Measurements from ENCODE around the gene MPC1.
"Not testable (repeated sequence)": the region's sequence is repeated elsewhere in the genome, so short reads cannot be mapped to it uniquely, and the experiment has no call there.

The MPC1 gene

DNA sequence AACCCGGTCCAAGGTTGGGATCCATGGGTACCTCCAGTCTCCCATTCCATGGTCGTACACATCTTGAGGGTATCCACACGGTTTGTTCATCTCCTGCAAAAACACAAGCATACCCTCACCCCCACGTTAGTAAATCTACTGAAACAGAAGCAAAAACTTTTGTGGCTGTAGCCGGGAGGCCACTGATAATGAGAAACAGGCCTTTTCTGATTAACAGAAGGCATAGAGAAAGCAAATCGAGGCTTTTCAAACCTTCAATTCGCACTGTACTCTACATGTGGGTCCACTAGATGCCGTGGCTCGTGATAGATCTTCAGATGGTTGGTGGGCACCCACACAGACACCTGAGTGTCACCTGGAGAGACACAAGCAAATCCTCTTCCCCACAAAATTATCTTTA lies 37.1 kb downstream of the MPC1 start:
- DNase-seq (ENCODE audit: low read depth in 2 of 2) = not testable (repeated sequence)

- not testable (repeated sequence) for DNase-seq (ENCODE audit: low read depth in 2 of 2)
Measured at GRCh38 chr6:166344921-166345320, 37.8 kb downstream of the MPC1 start.

GRCh38 chr6:166344240-166344639 lies 38.5 kb downstream of the MPC1 start:
- DNase-seq (ENCODE audit: low read depth in 2 of 2) = no peak

DNA sequence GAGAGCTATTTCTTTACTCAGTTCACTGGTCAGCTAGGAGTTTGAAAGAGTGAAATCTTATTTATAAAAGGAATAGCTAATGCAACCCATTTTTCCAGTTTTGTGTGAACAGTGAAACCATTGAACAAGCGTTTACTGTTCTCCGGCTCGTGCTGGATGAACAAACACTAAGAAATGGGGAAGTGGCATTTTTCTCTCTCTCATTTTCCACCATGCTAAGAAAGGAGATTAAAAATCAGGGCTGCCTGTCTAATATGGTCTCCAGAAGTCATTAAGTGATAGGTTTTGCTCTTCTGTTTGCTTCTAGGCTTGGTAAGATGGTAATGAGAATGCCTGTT lies 39.6 kb downstream of the MPC1 start:
- no peak for DNase-seq (ENCODE audit: low read depth in 2 of 2)

- peak; percentile 69 to 79 for DNase-seq (ENCODE audit: low read depth in 2 of 2)
Measured at GRCh38 chr6:166342349-166343149, 40.2 kb downstream of the MPC1 start, which contains the start of gene SFT2D1. Gene SFT2D1 (minus strand): TSS chr6:166342545. CDS start chr6:166342481, 64 bp downstream.

GRCh38 chr6:166341977-166342348 lies 40.8 kb downstream of the MPC1 start:
- DNase-seq (ENCODE audit: low read depth in 2 of 2) = peak in 1 of 2 experiments; percentile 12

DNA sequence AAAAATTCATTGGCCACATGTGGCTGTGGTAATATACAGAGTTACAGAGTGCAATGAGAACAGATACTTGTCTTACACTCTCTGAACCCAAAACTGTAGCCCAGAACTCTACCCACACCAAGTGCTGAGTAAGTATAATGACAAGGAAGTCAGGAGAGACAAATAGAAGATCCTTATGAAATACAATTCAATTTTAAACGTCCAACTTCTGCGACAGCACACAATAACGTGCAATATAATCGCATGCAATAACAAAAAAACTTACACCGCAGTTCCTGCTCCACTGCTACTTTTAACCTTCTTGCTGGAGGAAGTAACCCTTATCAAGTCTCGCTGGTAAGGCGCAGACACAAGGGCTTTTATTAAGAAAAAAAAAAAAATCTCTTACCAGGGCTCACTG lies 41.3 kb downstream of the MPC1 start:
- no peak for DNase-seq (ENCODE audit: low read depth in 2 of 2)

- no peak for DNase-seq (ENCODE audit: low read depth in 2 of 2)
Measured at GRCh38 chr6:166338854-166339253, 43.9 kb downstream of the MPC1 start.

DNA sequence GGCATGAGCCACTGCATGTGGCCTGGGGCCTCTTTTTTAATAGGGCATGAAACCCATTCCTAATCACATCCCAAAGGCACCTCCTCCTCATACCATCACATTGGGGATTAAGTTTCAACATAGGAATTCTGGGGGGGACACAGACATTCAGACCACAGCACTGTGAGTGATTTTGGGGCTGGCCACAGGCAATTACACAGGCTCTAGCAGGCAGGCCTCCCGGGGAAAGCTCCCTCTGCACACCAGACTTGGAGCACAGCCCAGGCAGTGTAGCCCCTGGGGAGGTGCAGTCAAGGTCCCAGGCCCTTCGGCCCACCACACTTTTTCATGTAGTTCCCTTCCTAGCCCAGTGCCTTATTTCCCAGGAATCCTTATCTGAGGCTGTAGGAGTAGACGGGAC lies 45.9 kb downstream of the MPC1 start:
- no peak for DNase-seq (ENCODE audit: low read depth in 2 of 2)

GRCh38 chr6:166335378-166336302 lies 47.1 kb downstream of the MPC1 start:
- DNase-seq (ENCODE audit: low read depth in 2 of 2) = no peak

DNA sequence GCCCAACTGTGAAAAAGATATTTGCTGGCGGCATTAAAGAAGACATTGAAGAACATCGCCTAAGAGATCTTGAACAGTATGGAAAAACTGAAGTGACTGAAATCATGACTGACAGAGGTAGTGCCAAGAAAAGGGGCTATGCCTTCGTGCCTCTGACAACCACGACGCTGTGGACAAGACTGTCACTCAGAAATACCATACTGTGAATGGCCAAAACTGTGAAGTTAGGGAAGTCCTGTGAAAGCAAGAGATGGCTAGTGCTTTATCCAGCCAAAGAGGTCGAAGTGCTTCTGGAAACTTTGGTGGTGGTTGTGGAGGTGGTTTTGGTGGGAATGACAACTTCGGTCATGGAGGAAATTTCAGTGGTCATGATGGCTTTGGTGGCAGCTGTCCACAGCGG lies 47.9 kb downstream of the MPC1 start:
- no peak for DNase-seq (ENCODE audit: low read depth in 2 of 2)

- DNase-seq (ENCODE audit: low read depth in 2 of 2) = no peak
Measured at GRCh38 chr6:166333172-166333995, 49.4 kb downstream of the MPC1 start.

DNA sequence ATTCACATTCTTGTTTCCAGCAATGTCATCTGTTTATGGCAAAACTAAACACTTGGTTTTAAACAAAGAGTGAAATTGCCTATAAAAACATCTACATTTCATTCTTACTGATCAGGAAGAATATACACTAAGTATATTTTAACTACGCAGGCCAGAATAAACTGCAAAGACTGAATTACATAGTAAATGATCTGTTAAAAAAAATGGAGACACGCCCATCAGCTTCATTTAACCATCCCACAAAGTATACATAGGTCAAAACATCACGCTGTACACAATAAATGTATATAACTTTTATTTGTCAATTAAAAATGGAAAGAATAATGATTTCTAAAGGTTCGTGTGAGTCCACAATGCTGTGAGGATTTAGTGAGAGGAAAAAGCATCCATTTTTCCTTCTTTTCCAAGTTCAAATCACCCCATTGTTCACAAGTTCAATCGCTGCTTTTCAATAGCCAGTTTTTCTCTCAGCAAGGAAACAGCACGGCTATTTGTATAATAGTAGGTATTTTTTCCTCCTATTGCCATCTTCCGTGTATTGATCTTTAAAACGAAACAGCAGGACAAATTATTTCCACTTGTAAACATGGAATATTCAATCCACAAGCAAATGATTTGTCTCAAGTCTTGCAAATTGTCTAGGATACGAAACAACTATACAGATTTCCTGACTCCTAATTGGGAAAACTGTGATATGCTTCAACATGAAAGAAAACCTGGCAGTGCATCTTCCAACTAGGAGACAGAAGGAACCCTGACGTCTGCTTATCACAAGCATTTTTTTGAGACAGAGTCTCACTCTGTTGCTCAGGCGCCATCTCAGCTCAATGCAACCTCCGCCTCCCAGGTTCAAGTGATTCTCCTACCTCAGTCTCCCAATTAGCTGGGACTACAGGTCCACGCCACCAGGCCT lies 51.0 kb downstream of the MPC1 start:
- no peak for DNase-seq (ENCODE audit: low read depth in 2 of 2)

DNA sequence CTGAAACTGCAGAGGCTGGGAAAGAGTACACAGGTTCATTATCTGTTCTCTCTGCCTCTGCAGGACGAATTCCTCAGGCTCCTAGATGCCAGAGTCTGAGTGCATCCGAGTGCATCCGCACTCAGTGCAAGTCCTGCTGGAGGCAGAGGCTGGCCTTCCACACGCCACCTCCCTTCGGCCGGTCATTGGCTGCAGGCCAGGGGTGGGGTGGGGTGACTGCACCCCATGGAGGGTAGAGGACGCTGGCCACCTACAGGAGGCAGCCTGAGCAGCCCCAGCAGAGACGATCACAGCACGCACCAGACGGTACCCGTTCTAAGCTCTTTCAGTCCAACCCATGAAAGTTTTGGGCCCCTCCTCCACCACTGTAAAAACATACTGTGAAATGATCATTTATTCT lies 52.1 kb downstream of the MPC1 start:
- DNase-seq (ENCODE audit: low read depth in 2 of 2) = no peak

GRCh38 chr6:166325383-166326042 lies 57.2 kb downstream of the MPC1 start:
- no peak for DNase-seq (ENCODE audit: low read depth in 2 of 2)

- DNase-seq (ENCODE audit: low read depth in 2 of 2) = no peak
Measured at GRCh38 chr6:166323395-166323794, 59.3 kb downstream of the MPC1 start.

DNA sequence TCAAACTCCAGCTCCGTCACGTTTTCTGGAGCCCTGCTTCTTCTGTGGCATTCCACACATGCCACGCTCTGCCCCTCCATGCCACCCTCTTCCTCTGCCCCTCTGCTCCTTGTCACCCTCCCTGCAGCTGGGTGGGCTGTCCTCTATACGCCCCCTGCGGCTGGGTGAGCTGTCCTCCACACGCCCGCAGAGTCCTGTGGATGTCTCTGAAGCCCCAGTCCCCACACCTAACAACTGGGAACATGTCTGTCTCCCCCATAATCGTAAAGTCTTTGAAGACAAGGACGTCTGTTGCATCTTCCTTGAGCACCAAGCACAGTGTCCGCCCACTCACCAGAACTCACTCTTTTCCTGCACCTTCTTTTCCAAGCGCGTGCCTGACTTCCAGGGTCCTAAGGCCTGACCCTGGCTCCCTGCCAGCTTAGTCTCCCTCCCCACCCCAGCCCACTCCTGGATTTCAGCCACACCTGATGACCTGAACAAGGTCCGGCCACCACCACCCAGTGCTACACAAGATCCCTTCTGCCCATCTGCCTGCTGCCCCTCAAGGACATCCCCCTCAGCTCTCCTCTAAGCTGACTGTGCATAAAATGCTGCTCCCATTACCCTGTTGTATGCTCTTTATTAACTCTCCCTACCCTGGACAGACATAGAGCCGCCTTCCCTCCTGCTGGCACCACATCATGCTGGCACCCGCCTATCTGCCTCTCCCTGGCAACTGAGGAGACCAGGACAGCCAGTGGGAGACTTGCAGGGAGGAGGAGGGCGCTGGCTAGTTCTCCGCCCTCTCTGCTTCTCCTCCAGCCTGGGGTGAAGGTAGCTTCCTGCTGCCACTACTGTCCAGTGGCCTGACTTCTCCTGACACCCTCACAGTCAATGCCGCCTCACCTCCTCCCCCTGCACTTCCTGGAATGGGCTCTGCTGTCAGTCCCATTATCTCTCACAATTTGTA lies 63.8 kb downstream of the MPC1 start:
- no peak for DNase-seq (ENCODE audit: low read depth in 2 of 2)

DNA sequence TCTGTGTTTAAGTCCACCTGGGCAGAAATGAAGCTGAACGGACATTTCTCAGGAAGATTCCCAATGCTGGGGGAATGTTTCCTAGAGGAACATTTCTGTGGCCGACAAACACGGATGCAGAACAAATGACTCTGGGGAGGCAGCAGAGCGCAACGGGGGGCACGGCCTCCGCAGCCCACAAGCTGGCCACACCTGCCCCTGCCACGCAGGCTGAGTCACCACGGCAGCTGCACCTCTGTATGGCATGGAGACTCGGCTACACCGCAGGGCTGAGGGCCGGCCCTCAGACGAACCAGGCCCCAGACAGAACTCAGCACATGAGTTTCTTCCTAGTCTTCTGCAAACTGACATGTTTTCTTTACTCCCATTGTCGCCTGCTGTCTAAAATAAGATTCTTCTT lies 64.5 kb downstream of the MPC1 start:
- DNase-seq (ENCODE audit: low read depth in 2 of 2) = no peak
